ENCODE data around the gene FNIP1. TPM values are rescaled to one million over a fixed set of nuclear protein-coding genes. Genes with fewer than 3 reads are reported as not detected.

Gene FNIP1
- polyA plus RNA-seq, 1 donor (not counting 4 experiments of a cell fraction or from before 2014, with no cell fraction given) = 14.6 TPM

GRCh38 chr5:131613423-131613822 lies 183.4 kb downstream of the FNIP1 start:
- no peak for FAIRE-seq
- H3K4me2 ChIP-seq (ENCODE audit: control insufficient read depth, extremely low read depth, insufficient read depth, low read depth, low read length) = no peak overlapping the region
- H3K9me3 ChIP-seq (ENCODE audit: control insufficient read depth, low read depth, low read length) = no peaks in the 10 kb centered on the region
- H3K27me3 ChIP-seq (ENCODE audit: control insufficient read depth, extremely low read depth, insufficient read depth, low read length) = no peaks in the 10 kb centered on the region
- no peak overlapping the region for H3K4me3 ChIP-seq (ENCODE audit: control insufficient read depth in 2 of 3, extremely low read depth in 1 of 3, insufficient read depth in 2 of 3, low read depth in 1 of 3, low read length in 3 of 3)
- dilution Hi-C loops (cut with MboI; ENCODE audit: extremely low pct_ligation_motif_present, low sequenced_read_pairs) = no loop called here
- DNase-seq (ENCODE audit: low read depth, low spot score) = no peak
- H3K27ac ChIP-seq (ENCODE audit: control insufficient read depth, insufficient read depth, low read length) = no peak overlapping the region
- H3K9ac ChIP-seq (ENCODE audit: control insufficient read depth, extremely low read depth, insufficient read depth, low read length) = no peak overlapping the region
- no peaks in the 10 kb centered on the region for H3K36me3 ChIP-seq (ENCODE audit: control insufficient read depth in 2 of 2, extremely low read depth in 1 of 2, insufficient read depth in 2 of 2, low read length in 2 of 2)
- peaks cover 73% of the 10 kb centered on the region for H3K79me2 ChIP-seq (ENCODE audit: control insufficient read depth, insufficient read depth, low read length)
- no peak overlapping the region for H2AFZ ChIP-seq (ENCODE audit: control insufficient read depth, low read length)
- H3K4me1 ChIP-seq (ENCODE audit: control insufficient read depth, extremely low read depth, insufficient read depth, low read length) = peaks cover 14% of the 10 kb centered on the region
- no peaks in the 10 kb centered on the region for H3K9me1 ChIP-seq (ENCODE audit: control insufficient read depth, extremely low read depth, insufficient read depth, low read length)
- H4K20me1 ChIP-seq (ENCODE audit: control insufficient read depth, extremely low read depth, insufficient read depth, low read length) = peaks cover 4% of the 10 kb centered on the region
- no peak for TF ChIP-seq EZH2 (IDR thresholded peaks at IDR 0.05; ENCODE audit: low read length)
- TF ChIP-seq CTCF (optimal IDR thresholded peaks at IDR 0.05 in 1 of 3, IDR thresholded peaks at IDR 0.05 in 1 of 3, conservative IDR thresholded peaks at IDR 0.05 in 1 of 3; ENCODE audit: extremely low read depth in 1 of 3, insufficient read depth in 2 of 3, low read length in 3 of 3) = no peak

DNA sequence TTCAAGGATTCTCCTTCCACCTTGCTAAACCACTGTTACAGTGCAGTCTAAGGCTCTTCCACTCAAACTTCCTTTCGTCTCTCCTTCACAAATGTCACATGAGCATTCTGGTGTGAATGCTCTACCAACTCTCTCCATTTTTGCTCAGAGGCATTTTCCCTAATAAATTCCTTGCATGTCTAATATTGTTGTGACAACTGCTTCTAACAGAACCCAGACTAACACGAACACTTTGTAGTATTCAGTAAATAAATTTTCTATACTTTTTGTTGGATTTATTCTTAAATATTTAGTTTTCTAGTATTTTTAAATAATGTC lies 185.8 kb downstream of the FNIP1 start:
- peaks cover 73% of the 10 kb centered on the region for H3K79me2 ChIP-seq (ENCODE audit: control insufficient read depth, insufficient read depth, low read length)
- H3K4me1 ChIP-seq (ENCODE audit: control insufficient read depth, extremely low read depth, insufficient read depth, low read length) = peaks cover 14% of the 10 kb centered on the region
- DNase-seq (ENCODE audit: low read depth, low spot score) = no peak
- H3K9me3 ChIP-seq (ENCODE audit: control insufficient read depth, low read depth, low read length) = no peaks in the 10 kb centered on the region
- H3K36me3 ChIP-seq (ENCODE audit: control insufficient read depth in 2 of 2, extremely low read depth in 1 of 2, insufficient read depth in 2 of 2, low read length in 2 of 2) = no peaks in the 10 kb centered on the region
- peaks cover 4% of the 10 kb centered on the region for H4K20me1 ChIP-seq (ENCODE audit: control insufficient read depth, extremely low read depth, insufficient read depth, low read length)
- no peak for FAIRE-seq
- TF ChIP-seq EZH2 (IDR thresholded peaks at IDR 0.05; ENCODE audit: low read length) (no peak), CTCF (optimal IDR thresholded peaks at IDR 0.05 in 1 of 3, IDR thresholded peaks at IDR 0.05 in 1 of 3, conservative IDR thresholded peaks at IDR 0.05 in 1 of 3; ENCODE audit: extremely low read depth in 1 of 3, insufficient read depth in 2 of 3, low read length in 3 of 3) (no peak)
- H3K27ac ChIP-seq (ENCODE audit: control insufficient read depth, insufficient read depth, low read length) = no peak overlapping the region
- dilution Hi-C loops (cut with MboI; ENCODE audit: extremely low pct_ligation_motif_present, low sequenced_read_pairs) = no loop called here
- no peaks in the 10 kb centered on the region for H3K9me1 ChIP-seq (ENCODE audit: control insufficient read depth, extremely low read depth, insufficient read depth, low read length)
- H3K9ac ChIP-seq (ENCODE audit: control insufficient read depth, extremely low read depth, insufficient read depth, low read length) = no peak overlapping the region
- H2AFZ ChIP-seq (ENCODE audit: control insufficient read depth, low read length) = no peak overlapping the region
- no peak overlapping the region for H3K4me3 ChIP-seq (ENCODE audit: control insufficient read depth in 2 of 3, extremely low read depth in 1 of 3, insufficient read depth in 2 of 3, low read depth in 1 of 3, low read length in 3 of 3)
- no peak overlapping the region for H3K4me2 ChIP-seq (ENCODE audit: control insufficient read depth, extremely low read depth, insufficient read depth, low read depth, low read length)
- no peaks in the 10 kb centered on the region for H3K27me3 ChIP-seq (ENCODE audit: control insufficient read depth, extremely low read depth, insufficient read depth, low read length)

Measured in keratinocyte (primary cell).